ENCODE measurements around the gene ZBTB3. TPM values are rescaled to one million over a fixed set of nuclear protein-coding genes. Genes with fewer than 3 reads are reported as not detected.
A peak's percentile ranks its signal among the peaks of the same experiment; 100 is the strongest.

Gene ZBTB3
- total and polyA plus RNA-seq, 2 experiments from 2014 or later, result 4.0 to 11.0 TPM

- Histone ChIP-seq H3K4me2 (peak within 1 kb of the TSS; percentile 89), H3K9me3 (ENCODE audit: low read depth) (no peaks in the 10 kb centered on the region), H2AFZ (peak within 1 kb of the TSS; percentile 93), H3K79me2 (peaks cover 80% of the 10 kb centered on the region), H4K20me1 (ENCODE audit: insufficient read depth, poor library complexity, severe bottlenecking) (peaks cover 43% of the 10 kb centered on the region), H3K9me2 (replicated peaks; ENCODE audit: insufficient read depth) (no peaks in the 10 kb centered on the region), H3K4me1 (ENCODE audit: insufficient read depth) (peaks cover 16% of the 10 kb centered on the region), H3K36me3 (replicated peaks; ENCODE audit: insufficient read depth, low read depth) (peaks cover 5% of the 10 kb centered on the region), H3K27me3 (no peaks in the 10 kb centered on the region), H3K4me3 (peak within 1 kb of the TSS; percentile 48), H3K27ac (peak within 1 kb of the TSS; percentile 91)
- TF ChIP-seq CTCF (IDR thresholded peaks at IDR 0.05; ENCODE audit: poor library complexity), result no peak
- no peak for TF ChIP-seq EZH2 (IDR thresholded peaks at IDR 0.05; ENCODE audit: borderline replicate concordance)
- no peak for TF ChIP-seq EZH2phosphoT487 (IDR thresholded peaks at IDR 0.05; ENCODE audit: low read depth, severe bottlenecking, unreplicated experiment)
- under 1% methylated on average over 54 of the region's 72 CpGs for WGBS (ENCODE audit: low lambda C conversion rate, missing lambda C conversion rate)
- peak; percentile 100 for DNase-seq (ENCODE audit: low spot score)
Observed at GRCh38 chr11:62727165-62727871, 26.6 kb downstream of the ZBTB3 start, which contains the start of gene HNRNPUL2. TSS of gene HNRNPUL2 (minus strand) at chr11:62727457. CDS start at chr11:62727156, 301 bp downstream.

GRCh38 chr11:62726915-62727164 is 27.1 kb downstream of the ZBTB3 start:
- no peaks in the 10 kb centered on the region for H3K9me3 ChIP-seq (ENCODE audit: low read depth)
- peaks cover 80% of the 10 kb centered on the region for H3K79me2 ChIP-seq
- DNase-seq (ENCODE audit: low spot score), result no peak
- H3K4me3 ChIP-seq, result peak overlapping the region; percentile 12
- H4K20me1 ChIP-seq (ENCODE audit: insufficient read depth, poor library complexity, severe bottlenecking), result peaks cover 45% of the 10 kb centered on the region
- WGBS (ENCODE audit: low lambda C conversion rate, missing lambda C conversion rate), result no CpG with 5 or more reads among the region's 37 CpGs
- H3K27me3 ChIP-seq, result no peaks in the 10 kb centered on the region
- H3K36me3 ChIP-seq (replicated peaks; ENCODE audit: insufficient read depth, low read depth), result peaks cover 7% of the 10 kb centered on the region
- H3K4me1 ChIP-seq (ENCODE audit: insufficient read depth), result peaks cover 16% of the 10 kb centered on the region
- H3K9me2 ChIP-seq (replicated peaks; ENCODE audit: insufficient read depth), result no peaks in the 10 kb centered on the region
- H3K27ac ChIP-seq, result peak overlapping the region; percentile 91
- peak overlapping the region; percentile 89 for H3K4me2 ChIP-seq
- TF ChIP-seq CTCF (IDR thresholded peaks at IDR 0.05; ENCODE audit: poor library complexity) (no peak), EZH2 (IDR thresholded peaks at IDR 0.05; ENCODE audit: borderline replicate concordance) (no peak), EZH2phosphoT487 (IDR thresholded peaks at IDR 0.05; ENCODE audit: low read depth, severe bottlenecking, unreplicated experiment) (no peak)
- no peak overlapping the region for H2AFZ ChIP-seq

- H3K4me3 ChIP-seq, result peak overlapping the region; percentile 12
- WGBS (ENCODE audit: low lambda C conversion rate, missing lambda C conversion rate), result 1% methylated on average over 30 of the region's 51 CpGs
- H2AFZ ChIP-seq, result no peak overlapping the region
- no peak for TF ChIP-seq CTCF (IDR thresholded peaks at IDR 0.05; ENCODE audit: poor library complexity)
- TF ChIP-seq EZH2 (IDR thresholded peaks at IDR 0.05; ENCODE audit: borderline replicate concordance), result no peak
- no peak for TF ChIP-seq EZH2phosphoT487 (IDR thresholded peaks at IDR 0.05; ENCODE audit: low read depth, severe bottlenecking, unreplicated experiment)
- H3K27ac ChIP-seq, result peak overlapping the region; percentile 91
- H3K36me3 ChIP-seq (replicated peaks; ENCODE audit: insufficient read depth, low read depth), result peaks cover 12% of the 10 kb centered on the region
- H3K4me2 ChIP-seq, result peak overlapping the region; percentile 89
- H3K79me2 ChIP-seq, result peaks cover 80% of the 10 kb centered on the region
- no peaks in the 10 kb centered on the region for H3K9me2 ChIP-seq (replicated peaks; ENCODE audit: insufficient read depth)
- peaks cover 45% of the 10 kb centered on the region for H4K20me1 ChIP-seq (ENCODE audit: insufficient read depth, poor library complexity, severe bottlenecking)
- DNase-seq (ENCODE audit: low spot score), result no peak
- peaks cover 16% of the 10 kb centered on the region for H3K4me1 ChIP-seq (ENCODE audit: insufficient read depth)
- no peaks in the 10 kb centered on the region for H3K27me3 ChIP-seq
- H3K9me3 ChIP-seq (ENCODE audit: low read depth), result no peaks in the 10 kb centered on the region
Observed at GRCh38 chr11:62726156-62726914, 27.6 kb downstream of the ZBTB3 start.

Data from hepatocyte (in vitro differentiated cells).